Cardiac muscle cell (in vitro differentiated cells and primary cell): ENCODE measurements around the gene RPL27A. TPM values are rescaled to one million over a fixed set of nuclear protein-coding genes. Genes with fewer than 3 reads are reported as not detected.
"Not testable (repeated sequence)": the region's sequence is repeated elsewhere in the genome, so short reads cannot be mapped to it uniquely, and the experiment has no call there.

Experiments
- DNase-seq, 2 donors: peaks; one replicate each; pipeline versions ENCODE4 v3.0.0 to v3.0.0-alpha.2; 2010 to 2017; ENCODE audit warnings: low read depth in 1 of 2, low spot score in 1 of 2
- H3K27ac ChIP-seq: fragments of 200-600 bp; sonication (generic); 2 replicates; pipeline ENCODE4 v1.5.1; 2016
- H3K27me3 ChIP-seq: fragments of 200-600 bp; sonication (generic); 2 replicates; pipeline ENCODE4 v1.6.0; 2016; ENCODE audit warnings: control low read depth
- H3K36me3 ChIP-seq: fragments of 200-600 bp; sonication (generic); 2 replicates; pipeline ENCODE4 v1.5.1; 2016; ENCODE audit warnings: control low read depth
- H3K4me1 ChIP-seq: fragments of 200-600 bp; sonication (generic); 2 replicates; pipeline ENCODE4 v1.8.1; 2017; ENCODE audit warnings: low read depth, mild to moderate bottlenecking, mixed run types
- H3K4me3 ChIP-seq: fragments of 200-600 bp; sonication (generic); 2 replicates; pipeline ENCODE4 v1.5.1; 2016; ENCODE audit warnings: mild to moderate bottlenecking
- H3K9me3 ChIP-seq: fragments of 200-600 bp; sonication (generic); 2 replicates; pipeline ENCODE4 v1.5.1; 2017; ENCODE audit warnings: low read depth, mild to moderate bottlenecking, control low read depth
- CTCF ChIP-seq: IDR thresholded peaks from 2 replicates; pipeline ENCODE4 v1.5.1; 2012; ENCODE audit warnings: low read depth, mild to moderate bottlenecking, low read length
- polyA plus RNA-seq: library from polyadenylated mRNA; unstranded; fragments of >200 nt; fragmentation: Nextera tagmentation; extraction: Ambion mirVana; gene quantifications from 2 replicates; pipeline ENCODE4 v1.2.1, GENCODE V29; 2016
- total RNA-seq: library from RNA; depleted of rRNA; stranded (reverse); fragments of >200 nt; gene quantifications from 2 replicates; pipeline ENCODE4 v1.2.3, GENCODE V29; 2016

RPL27A gene
- total and polyA plus RNA-seq, 2 experiments from 2014 or later, result 586 to 634 TPM

- no peak for DNase-seq
- Histone ChIP-seq H3K27me3 (no peaks in the 10 kb centered on the region), H3K27ac (no peak overlapping the region), H3K9me3 (no peaks in the 10 kb centered on the region), H3K36me3 (no peaks in the 10 kb centered on the region), H3K4me3 (no peak overlapping the region), H3K4me1 (no peaks in the 10 kb centered on the region)
- TF ChIP-seq CTCF, result no peak
Observed at GRCh38 chr11:8661001-8661795, 21.4 kb upstream of the RPL27A start.

GRCh38 chr11:8665222-8665621 lies 17.4 kb upstream of the RPL27A start:
- no peaks in the 10 kb centered on the region for H3K9me3 ChIP-seq
- H3K4me1 ChIP-seq, result no peaks in the 10 kb centered on the region
- TF ChIP-seq CTCF, result no peak
- H3K27ac ChIP-seq, result no peak overlapping the region
- peaks cover 3% of the 10 kb centered on the region for H3K36me3 ChIP-seq
- DNase-seq, result no peak
- no peak overlapping the region for H3K4me3 ChIP-seq
- H3K27me3 ChIP-seq, result no peaks in the 10 kb centered on the region

GRCh38 chr11:8670081-8670480 lies 12.5 kb upstream of the RPL27A start:
- H3K4me1 ChIP-seq, H3K27ac ChIP-seq, H3K27me3 ChIP-seq, H3K4me3 ChIP-seq, H3K36me3 ChIP-seq, DNase-seq, H3K9me3 ChIP-seq: not testable (repeated sequence)

GRCh38 chr11:8671193-8671612 lies 11.4 kb upstream of the RPL27A start:
- peaks cover 8% of the 10 kb centered on the region for H3K36me3 ChIP-seq
- H3K4me1 ChIP-seq, result no peaks in the 10 kb centered on the region
- H3K27me3 ChIP-seq, result no peaks in the 10 kb centered on the region
- H3K4me3 ChIP-seq, result no peak overlapping the region
- peak in 1 of 2 donors; percentile 94 for DNase-seq
- no peaks in the 10 kb centered on the region for H3K9me3 ChIP-seq
- no peak overlapping the region for H3K27ac ChIP-seq
- no peak for TF ChIP-seq CTCF

GRCh38 chr11:8671651-8672062 lies 10.9 kb upstream of the RPL27A start:
- H3K36me3 ChIP-seq, result peaks cover 8% of the 10 kb centered on the region
- H3K27ac ChIP-seq, result no peak overlapping the region
- DNase-seq, result peak in 1 of 2 donors; percentile 85
- H3K4me1 ChIP-seq, result no peaks in the 10 kb centered on the region
- no peak for TF ChIP-seq CTCF
- no peak overlapping the region for H3K4me3 ChIP-seq
- H3K9me3 ChIP-seq, result no peaks in the 10 kb centered on the region
- no peaks in the 10 kb centered on the region for H3K27me3 ChIP-seq

GRCh38 chr11:8672346-8672745 lies 10.2 kb upstream of the RPL27A start:
- no peak for TF ChIP-seq CTCF
- Histone ChIP-seq H3K4me3 (no peak overlapping the region), H3K27me3 (no peaks in the 10 kb centered on the region), H3K27ac (no peak overlapping the region), H3K4me1 (no peaks in the 10 kb centered on the region), H3K9me3 (no peaks in the 10 kb centered on the region), H3K36me3 (peaks cover 8% of the 10 kb centered on the region)
- no peak for DNase-seq
